ENCODE measurements around the gene MFAP2.

Gene MFAP2

DNA sequence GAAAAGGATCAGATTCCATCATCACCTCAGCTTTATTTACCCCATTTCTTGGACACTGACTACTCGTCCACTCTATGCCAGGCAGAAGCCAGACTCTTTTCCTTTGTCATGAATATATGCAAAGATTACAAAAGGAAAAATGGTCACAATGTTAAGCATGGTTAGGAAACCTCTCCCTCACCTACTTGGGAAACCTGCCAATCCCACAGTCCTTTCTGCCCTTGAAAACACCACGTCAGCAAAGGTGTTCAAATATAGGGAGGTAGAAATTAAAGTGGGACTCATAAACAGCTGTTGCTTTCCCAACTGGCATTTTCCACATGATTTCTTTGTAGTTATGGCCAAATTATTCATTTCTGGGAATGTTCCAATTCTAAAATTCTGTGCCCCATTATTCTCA lies 47.5 kb upstream of the MFAP2 start:
- TF ChIP-seq TEAD4 (IDR thresholded peaks at IDR 0.05), result no peak
- no peak for TF ChIP-seq TAF1 (IDR thresholded peaks at IDR 0.05; ENCODE audit: low read depth)
- TF ChIP-seq, protein P1, sequence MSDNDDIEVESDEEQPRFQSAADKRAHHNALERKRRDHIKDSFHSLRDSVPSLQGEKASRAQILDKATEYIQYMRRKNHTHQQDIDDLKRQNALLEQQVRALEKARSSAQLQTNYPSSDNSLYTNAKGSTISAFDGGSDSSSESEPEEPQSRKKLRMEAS (IDR thresholded peaks at IDR 0.05), result no peak
- no peak for TF ChIP-seq TCF12 (IDR thresholded peaks at IDR 0.05; ENCODE audit: low read depth)
- TF ChIP-seq FOXM1 (IDR thresholded peaks at IDR 0.05; ENCODE audit: borderline replicate concordance, low read depth), result no peak
- TF ChIP-seq ZBTB7A (IDR thresholded peaks at IDR 0.05; ENCODE audit: low read depth), result no peak
- TF ChIP-seq NFIC (IDR thresholded peaks at IDR 0.05), result no peak
- TF ChIP-seq RAD21 (IDR thresholded peaks at IDR 0.05; ENCODE audit: low read depth), result no peak
- no peak for TF ChIP-seq REST (IDR thresholded peaks at IDR 0.05; ENCODE audit: low read depth)
- TF ChIP-seq, protein P2, sequence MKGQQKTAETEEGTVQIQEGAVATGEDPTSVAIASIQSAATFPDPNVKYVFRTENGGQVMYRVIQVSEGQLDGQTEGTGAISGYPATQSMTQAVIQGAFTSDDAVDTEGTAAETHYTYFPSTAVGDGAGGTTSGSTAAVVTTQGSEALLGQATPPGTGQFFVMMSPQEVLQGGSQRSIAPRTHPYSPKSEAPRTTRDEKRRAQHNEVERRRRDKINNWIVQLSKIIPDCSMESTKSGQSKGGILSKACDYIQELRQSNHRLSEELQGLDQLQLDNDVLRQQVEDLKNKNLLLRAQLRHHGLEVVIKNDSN (IDR thresholded peaks at IDR 0.05), result no peak
- TF ChIP-seq YY1 (IDR thresholded peaks at IDR 0.05; ENCODE audit: low read depth), result no peak
- no peak for TF ChIP-seq CREB1 (IDR thresholded peaks at IDR 0.05; ENCODE audit: low read depth)

GRCh38 chr1:17027403-17027802 lies 47.0 kb upstream of the MFAP2 start:
- no peak for TF ChIP-seq NFIC (IDR thresholded peaks at IDR 0.05)
- no peak for TF ChIP-seq CEBPB (IDR thresholded peaks at IDR 0.05)
- TF ChIP-seq YY1 (IDR thresholded peaks at IDR 0.05; ENCODE audit: low read depth), result no peak
- no peak for TF ChIP-seq CREB1 (IDR thresholded peaks at IDR 0.05; ENCODE audit: low read depth)
- TF ChIP-seq, protein P1 (IDR thresholded peaks at IDR 0.05), result no peak
- no peak for TF ChIP-seq ZBTB7A (IDR thresholded peaks at IDR 0.05; ENCODE audit: low read depth)
- no peak for TF ChIP-seq EP300 (IDR thresholded peaks at IDR 0.05; ENCODE audit: borderline replicate concordance)
- no peak for TF ChIP-seq RAD21 (IDR thresholded peaks at IDR 0.05; ENCODE audit: low read depth)
- no peak for TF ChIP-seq TEAD4 (IDR thresholded peaks at IDR 0.05)
- TF ChIP-seq TCF12 (IDR thresholded peaks at IDR 0.05; ENCODE audit: low read depth), result no peak
- no peak for TF ChIP-seq REST (IDR thresholded peaks at IDR 0.05; ENCODE audit: low read depth)
- TF ChIP-seq EGR1 (IDR thresholded peaks at IDR 0.05), result no peak
- TF ChIP-seq FOXM1 (IDR thresholded peaks at IDR 0.05; ENCODE audit: borderline replicate concordance, low read depth), result no peak

DNA sequence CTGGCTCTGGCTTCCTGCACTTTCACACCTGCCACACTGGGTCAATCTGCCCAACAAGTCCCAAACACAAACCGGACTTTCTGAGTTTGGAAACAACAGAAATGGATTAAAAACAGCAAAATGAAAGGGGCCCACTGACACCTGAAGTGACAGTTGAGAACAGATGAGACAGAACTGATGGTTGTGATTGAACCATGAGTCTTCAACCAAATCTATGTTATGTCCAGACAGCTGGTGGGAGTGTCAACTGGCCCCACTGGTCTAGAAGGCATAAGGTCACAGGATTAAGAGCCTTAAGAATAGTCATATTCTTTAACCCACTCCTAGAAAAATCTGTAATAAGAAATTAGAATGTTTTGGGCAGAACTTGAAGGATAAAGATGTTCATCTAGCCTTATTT lies 44.3 kb upstream of the MFAP2 start:
- TF ChIP-seq EP300 (IDR thresholded peaks at IDR 0.05; ENCODE audit: borderline replicate concordance), result no peak
- TF ChIP-seq, protein P1 (IDR thresholded peaks at IDR 0.05), result no peak
- no peak for TF ChIP-seq RAD21 (IDR thresholded peaks at IDR 0.05; ENCODE audit: low read depth)
- TF ChIP-seq ZBTB7A (IDR thresholded peaks at IDR 0.05; ENCODE audit: low read depth), result no peak
- TF ChIP-seq FOXM1 (IDR thresholded peaks at IDR 0.05; ENCODE audit: borderline replicate concordance, low read depth), result no peak
- no peak for TF ChIP-seq CREB1 (IDR thresholded peaks at IDR 0.05; ENCODE audit: low read depth)
- TF ChIP-seq NFIC (IDR thresholded peaks at IDR 0.05), result no peak
- TF ChIP-seq YY1 (IDR thresholded peaks at IDR 0.05; ENCODE audit: low read depth), result no peak
- TF ChIP-seq, protein P2 (IDR thresholded peaks at IDR 0.05), result no peak
- no peak for TF ChIP-seq TEAD4 (IDR thresholded peaks at IDR 0.05)
- no peak for TF ChIP-seq REST (IDR thresholded peaks at IDR 0.05; ENCODE audit: low read depth)
- TF ChIP-seq EGR1 (IDR thresholded peaks at IDR 0.05), result no peak
- TF ChIP-seq TAF1 (IDR thresholded peaks at IDR 0.05; ENCODE audit: low read depth), result no peak
- TF ChIP-seq CEBPB (IDR thresholded peaks at IDR 0.05), result no peak
- TF ChIP-seq TCF12 (IDR thresholded peaks at IDR 0.05; ENCODE audit: low read depth), result no peak

GRCh38 chr1:17023573-17023972 lies 43.2 kb upstream of the MFAP2 start:
- TF ChIP-seq TAF1 (IDR thresholded peaks at IDR 0.05; ENCODE audit: low read depth) (no peak), EP300 (IDR thresholded peaks at IDR 0.05; ENCODE audit: borderline replicate concordance) (no peak), RAD21 (IDR thresholded peaks at IDR 0.05; ENCODE audit: low read depth) (no peak), FOXM1 (IDR thresholded peaks at IDR 0.05; ENCODE audit: borderline replicate concordance, low read depth) (no peak), EGR1 (IDR thresholded peaks at IDR 0.05) (no peak), TCF12 (IDR thresholded peaks at IDR 0.05; ENCODE audit: low read depth) (no peak), TEAD4 (IDR thresholded peaks at IDR 0.05) (no peak), CEBPB (IDR thresholded peaks at IDR 0.05) (no peak), ZBTB7A (IDR thresholded peaks at IDR 0.05; ENCODE audit: low read depth) (no peak), NFIC (IDR thresholded peaks at IDR 0.05) (no peak)
- TF ChIP-seq, protein P2 (IDR thresholded peaks at IDR 0.05), result no peak
